Chondrocyte (in vitro differentiated cells): Measurements from ENCODE around the gene UMODL1. TPM values are rescaled to one million over a fixed set of nuclear protein-coding genes. Genes with fewer than 3 reads are reported as not detected.

Experiments used
- DNase-seq: peaks from one replicate; pipeline ENCODE4 v3.0.0; 2021; ENCODE audit warnings: mixed read lengths, low spot score
- H3K27ac Mint-ChIP-seq: one replicate; pipeline ENCODE4 v1.8.0; 2021; ENCODE audit warnings: mild to moderate bottlenecking, moderate library complexity, mixed read lengths; ENCODE audit not compliant: unreplicated experiment
- H3K27me3 Mint-ChIP-seq: 2 replicates; pipeline ENCODE4 v1.8.0; 2021; ENCODE audit warnings: low read depth, mixed read lengths
- H3K36me3 Mint-ChIP-seq: 2 replicates; pipeline ENCODE4 v1.8.0; 2021; ENCODE audit warnings: low read depth, mixed read lengths
- H3K4me1 Mint-ChIP-seq: 2 replicates; pipeline ENCODE4 v1.8.0; 2021; ENCODE audit warnings: low read depth, mild to moderate bottlenecking, mixed read lengths
- H3K4me3 Mint-ChIP-seq: one replicate; pipeline ENCODE4 v1.8.0; 2021; ENCODE audit warnings: mild to moderate bottlenecking, moderate library complexity, mixed read lengths; ENCODE audit not compliant: unreplicated experiment
- H3K9me3 Mint-ChIP-seq: 2 replicates; pipeline ENCODE4 v1.8.0; 2021; ENCODE audit warnings: low read depth, mixed read lengths
- CTCF ChIP-seq: fragments of 200-600 bp; sonication (generic); IDR thresholded peaks from 2 replicates; pipeline ENCODE4 v1.5.0; 2021; ENCODE audit warnings: antibody characterized with exemption, mild to moderate bottlenecking, moderate library complexity
- total RNA-seq: library from RNA; stranded (reverse); gene quantifications from 3 replicates; pipeline ENCODE4 v1.2.1, GENCODE V29; 2021

The UMODL1 gene
- total RNA-seq, 1 donor from 2014 or later: not detected

DNA sequence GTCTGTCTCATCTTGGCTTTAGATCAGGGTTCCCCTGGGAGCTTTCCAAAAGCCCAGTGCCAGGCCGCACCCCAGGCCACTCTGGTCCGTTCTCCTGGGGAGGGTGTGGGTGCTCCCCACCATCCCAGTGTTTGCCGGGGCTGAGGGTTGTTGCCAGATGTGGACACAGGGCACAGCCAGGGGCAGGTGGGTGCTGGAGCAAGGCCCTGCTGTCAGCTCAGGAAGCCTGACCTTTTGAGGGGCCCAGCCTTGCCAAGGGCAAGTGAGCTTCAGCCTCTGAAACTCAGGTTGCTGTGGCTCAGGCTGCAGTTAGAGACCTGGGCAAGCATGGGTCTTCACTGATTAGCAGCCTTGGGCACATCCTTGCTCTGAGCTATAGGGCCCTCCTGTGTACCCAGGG lies 38.1 kb upstream of the UMODL1 start:
- H3K4me3 Mint-ChIP-seq: no peak overlapping the region
- peaks cover 3% of the 10 kb centered on the region for H3K9me3 Mint-ChIP-seq
- no peak for TF ChIP-seq CTCF
- H3K27me3 Mint-ChIP-seq: no peaks in the 10 kb centered on the region
- H3K27ac Mint-ChIP-seq: no peak overlapping the region
- H3K36me3 Mint-ChIP-seq: no peaks in the 10 kb centered on the region
- DNase-seq: peak; percentile 86
- H3K4me1 Mint-ChIP-seq: no peaks in the 10 kb centered on the region

GRCh38 chr21:42036313-42036712 lies 34.8 kb upstream of the UMODL1 start:
- Mint-ChIP-seq H3K4me3 (no peak overlapping the region), H3K4me1 (peaks cover 19% of the 10 kb centered on the region), H3K36me3 (no peaks in the 10 kb centered on the region), H3K27ac (no peak overlapping the region), H3K27me3 (no peaks in the 10 kb centered on the region), H3K9me3 (peaks cover 6% of the 10 kb centered on the region)
- DNase-seq: no peak
- TF ChIP-seq CTCF: no peak

GRCh38 chr21:42037516-42037915 lies 33.6 kb upstream of the UMODL1 start:
- DNase-seq: no peak
- no peak for TF ChIP-seq CTCF
- Mint-ChIP-seq H3K4me3 (no peak overlapping the region), H3K9me3 (peaks cover 6% of the 10 kb centered on the region), H3K27me3 (no peaks in the 10 kb centered on the region), H3K27ac (no peak overlapping the region), H3K36me3 (no peaks in the 10 kb centered on the region), H3K4me1 (peaks cover 24% of the 10 kb centered on the region)

DNA sequence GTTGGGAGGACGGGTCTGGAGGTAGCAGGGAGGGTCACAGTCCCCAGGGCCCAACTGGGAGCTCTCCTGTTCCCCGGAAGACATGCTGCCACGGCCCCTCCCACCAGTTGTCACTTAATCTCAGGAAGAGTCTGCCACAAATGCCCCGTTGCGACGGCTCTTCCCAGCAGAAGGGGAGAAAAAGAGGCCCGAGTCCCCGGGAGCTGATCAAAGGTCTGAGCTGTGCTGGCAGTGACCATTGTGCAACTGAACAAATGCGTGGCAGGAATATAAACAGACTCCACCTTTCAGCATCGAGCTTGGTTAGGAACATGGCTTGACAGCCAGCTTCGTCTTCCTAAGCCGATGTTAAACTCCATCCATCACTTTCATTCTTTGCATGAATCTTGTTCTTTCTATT lies 33.2 kb upstream of the UMODL1 start:
- Mint-ChIP-seq H3K4me3 (no peak overlapping the region), H3K9me3 (peaks cover 6% of the 10 kb centered on the region), H3K27ac (no peak overlapping the region), H3K27me3 (no peaks in the 10 kb centered on the region), H3K4me1 (peaks cover 24% of the 10 kb centered on the region), H3K36me3 (no peaks in the 10 kb centered on the region)
- no peak for DNase-seq
- TF ChIP-seq CTCF: no peak

DNA sequence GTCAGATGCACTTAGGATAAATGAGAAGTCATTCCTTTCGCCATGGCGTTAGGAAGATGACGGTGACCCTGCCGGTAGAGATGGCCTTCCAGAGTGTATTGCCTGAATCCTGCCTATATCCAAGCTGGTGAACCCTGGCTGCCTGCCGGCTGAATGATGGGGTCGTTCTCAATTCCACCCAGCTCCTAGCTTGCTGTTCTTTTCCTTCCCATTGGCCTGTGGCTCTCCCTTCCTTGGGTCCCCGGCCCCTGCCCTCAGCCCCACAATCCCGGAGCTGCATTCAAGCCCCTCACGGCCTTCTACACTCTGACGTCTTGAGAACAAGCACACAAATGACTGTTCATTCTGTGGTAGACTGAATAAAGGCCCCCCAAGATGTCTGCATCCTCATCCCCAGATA lies 32.7 kb upstream of the UMODL1 start:
- TF ChIP-seq CTCF: no peak
- H3K27me3 Mint-ChIP-seq: no peaks in the 10 kb centered on the region

More for the DNA sequence above, 32.7 kb upstream of the UMODL1 start:
- DNase-seq: no peak
- no peak overlapping the region for H3K27ac Mint-ChIP-seq
- peaks cover 6% of the 10 kb centered on the region for H3K9me3 Mint-ChIP-seq
- peaks cover 24% of the 10 kb centered on the region for H3K4me1 Mint-ChIP-seq
- no peaks in the 10 kb centered on the region for H3K36me3 Mint-ChIP-seq
- H3K4me3 Mint-ChIP-seq: no peak overlapping the region
